ENCODE measurements around the gene NTRK2.
A peak's percentile ranks its signal among the peaks of the same experiment; 100 is the strongest.

Gene NTRK2

DNA sequence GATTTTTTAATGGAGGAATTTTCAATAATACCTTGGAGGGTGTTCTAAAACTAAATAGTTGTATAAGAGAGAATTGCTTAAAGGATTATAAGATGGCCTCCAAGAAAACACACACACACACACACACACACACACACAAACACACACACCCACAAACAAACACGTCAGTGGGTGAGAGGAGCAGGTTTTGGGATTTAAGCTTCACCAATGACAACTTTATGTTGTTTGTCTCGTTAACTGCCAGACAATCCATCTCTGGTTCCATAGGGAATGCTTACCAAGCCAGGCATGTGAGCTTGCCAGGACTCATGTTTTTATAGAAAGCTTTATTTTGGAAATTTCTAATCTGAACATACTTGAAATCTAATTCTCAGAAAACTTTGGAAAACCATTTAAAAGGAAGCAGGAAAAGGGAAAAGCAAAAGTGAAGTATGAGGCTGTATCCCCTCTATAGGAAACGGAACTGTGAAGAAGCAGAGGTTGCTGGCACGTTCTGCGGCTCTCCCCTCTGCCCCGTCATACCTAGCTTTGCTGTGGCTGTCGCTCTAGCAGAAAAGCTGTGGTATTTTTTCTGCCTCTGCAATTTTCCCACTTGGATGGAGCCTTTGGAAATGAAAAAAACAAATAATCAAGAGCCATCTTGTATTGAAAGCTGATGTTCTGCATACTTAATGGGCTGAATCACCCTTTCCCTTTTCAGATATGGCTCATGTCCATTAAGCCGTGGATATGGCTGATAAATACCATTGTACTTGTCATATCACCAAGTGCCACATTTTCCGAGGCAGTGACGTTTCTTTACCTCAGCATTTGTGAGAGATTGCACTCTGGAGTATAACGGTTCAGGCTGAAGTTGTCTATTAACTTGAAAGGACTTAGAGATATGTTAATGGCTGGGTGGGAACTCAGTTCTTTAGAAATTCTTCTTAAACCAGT is 112.7 kb downstream of the NTRK2 start:
- TF ChIP-seq, protein P1, sequence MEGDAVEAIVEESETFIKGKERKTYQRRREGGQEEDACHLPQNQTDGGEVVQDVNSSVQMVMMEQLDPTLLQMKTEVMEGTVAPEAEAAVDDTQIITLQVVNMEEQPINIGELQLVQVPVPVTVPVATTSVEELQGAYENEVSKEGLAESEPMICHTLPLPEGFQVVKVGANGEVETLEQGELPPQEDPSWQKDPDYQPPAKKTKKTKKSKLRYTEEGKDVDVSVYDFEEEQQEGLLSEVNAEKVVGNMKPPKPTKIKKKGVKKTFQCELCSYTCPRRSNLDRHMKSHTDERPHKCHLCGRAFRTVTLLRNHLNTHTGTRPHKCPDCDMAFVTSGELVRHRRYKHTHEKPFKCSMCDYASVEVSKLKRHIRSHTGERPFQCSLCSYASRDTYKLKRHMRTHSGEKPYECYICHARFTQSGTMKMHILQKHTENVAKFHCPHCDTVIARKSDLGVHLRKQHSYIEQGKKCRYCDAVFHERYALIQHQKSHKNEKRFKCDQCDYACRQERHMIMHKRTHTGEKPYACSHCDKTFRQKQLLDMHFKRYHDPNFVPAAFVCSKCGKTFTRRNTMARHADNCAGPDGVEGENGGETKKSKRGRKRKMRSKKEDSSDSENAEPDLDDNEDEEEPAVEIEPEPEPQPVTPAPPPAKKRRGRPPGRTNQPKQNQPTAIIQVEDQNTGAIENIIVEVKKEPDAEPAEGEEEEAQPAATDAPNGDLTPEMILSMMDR (IDR thresholded peaks at IDR 0.05; ENCODE audit: low read depth, low read length, missing control alignments) = no peak
- no peaks in the 10 kb centered on the region for H3K36me3 ChIP-seq (replicated peaks)
- no peaks in the 10 kb centered on the region for H3K27me3 ChIP-seq (replicated peaks)
- H3K4me3 ChIP-seq (ENCODE audit: low read depth, low read length) = no peak overlapping the region
- in situ Hi-C loops (cut with HindIII; ENCODE audit: low pct_ligation_motif_present, low sequenced_read_pairs) = no loop called here
- DNase-seq = peak; percentile 60
- H3K27ac ChIP-seq = no peak overlapping the region

DNA sequence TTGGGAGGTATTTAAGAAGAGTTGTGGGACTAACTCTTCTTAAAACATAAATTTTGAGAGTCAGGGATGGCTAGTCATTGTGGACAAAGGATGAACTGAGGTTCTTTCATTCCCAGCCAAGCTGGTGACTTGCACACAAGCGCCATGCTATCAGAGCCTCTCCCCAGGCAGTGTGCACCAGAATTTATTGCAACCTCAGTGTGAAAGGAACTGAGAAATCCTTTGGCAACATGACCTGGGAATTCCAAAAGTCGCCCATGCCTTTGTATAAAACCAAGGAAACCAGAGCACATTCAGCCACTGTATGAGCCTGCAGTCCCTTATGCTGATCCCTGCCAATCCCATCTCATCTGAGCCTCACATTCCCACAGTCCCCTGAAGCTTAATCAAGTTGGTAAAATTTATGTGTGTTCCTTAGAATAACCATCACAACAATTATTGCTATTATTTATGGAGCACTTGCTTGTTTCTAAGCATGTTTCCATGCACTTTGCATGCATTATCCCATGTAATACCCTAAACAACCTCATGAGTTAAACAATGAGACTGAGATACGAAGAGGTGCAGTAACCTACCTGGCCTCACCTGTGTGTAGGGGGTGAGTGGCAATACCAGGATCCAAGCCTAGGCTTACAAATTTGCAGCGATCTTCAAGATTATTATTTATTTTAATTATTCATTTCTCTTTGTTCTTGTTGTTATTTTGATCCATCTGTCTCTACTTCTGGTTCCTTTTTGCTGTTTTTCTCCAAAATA is 116.4 kb downstream of the NTRK2 start:
- TF ChIP-seq, protein P1 (IDR thresholded peaks at IDR 0.05; ENCODE audit: low read depth, low read length, missing control alignments) = no peak
- H3K4me3 ChIP-seq (ENCODE audit: low read depth, low read length) = no peak overlapping the region
- H3K27ac ChIP-seq = no peak overlapping the region
- no peaks in the 10 kb centered on the region for H3K27me3 ChIP-seq (replicated peaks)
- in situ Hi-C loops (cut with HindIII; ENCODE audit: low pct_ligation_motif_present, low sequenced_read_pairs) = no loop called here
- no peaks in the 10 kb centered on the region for H3K36me3 ChIP-seq (replicated peaks)
- DNase-seq = no peak

DNA sequence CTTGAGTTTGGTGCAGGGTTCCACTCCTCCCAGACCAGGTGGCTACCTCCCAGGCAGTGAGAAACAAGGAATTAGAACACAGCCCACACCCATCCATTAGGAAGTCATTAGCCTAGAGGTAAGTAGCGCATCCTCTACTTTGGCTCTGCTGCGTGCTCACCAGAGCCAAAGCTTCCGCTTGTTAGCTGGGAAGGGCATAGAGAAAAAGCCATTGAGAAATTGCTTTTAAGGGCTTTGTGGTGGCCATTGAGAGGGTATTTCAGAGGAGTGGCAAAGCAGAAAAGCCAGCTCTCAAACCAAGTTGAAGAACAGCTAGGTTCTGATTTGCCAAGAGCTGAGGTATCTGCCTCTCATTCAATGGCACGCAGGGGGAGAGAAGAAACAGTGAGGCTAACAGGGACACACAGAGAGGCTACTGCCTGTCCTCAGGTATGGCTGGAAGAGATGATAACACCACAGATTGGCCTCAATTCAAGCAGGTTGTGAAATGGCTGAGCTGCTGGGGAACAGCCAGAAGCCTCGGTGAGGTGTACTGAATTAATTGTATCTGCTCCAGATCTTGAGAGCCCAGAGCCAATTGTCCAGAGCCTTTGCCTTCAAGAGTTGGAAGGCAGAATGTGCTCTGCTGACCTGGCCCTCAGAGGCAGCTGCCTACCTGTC is 119.4 kb downstream of the NTRK2 start:
- Histone ChIP-seq H3K27me3 (replicated peaks) (no peaks in the 10 kb centered on the region), H3K36me3 (replicated peaks) (no peaks in the 10 kb centered on the region), H3K4me3 (ENCODE audit: low read depth, low read length) (no peak overlapping the region), H3K27ac (no peak overlapping the region)
- TF ChIP-seq, protein P1 (IDR thresholded peaks at IDR 0.05; ENCODE audit: low read depth, low read length, missing control alignments) = no peak
- no peak for DNase-seq
- in situ Hi-C loops (cut with HindIII; ENCODE audit: low pct_ligation_motif_present, low sequenced_read_pairs) = no loop called here

DNA sequence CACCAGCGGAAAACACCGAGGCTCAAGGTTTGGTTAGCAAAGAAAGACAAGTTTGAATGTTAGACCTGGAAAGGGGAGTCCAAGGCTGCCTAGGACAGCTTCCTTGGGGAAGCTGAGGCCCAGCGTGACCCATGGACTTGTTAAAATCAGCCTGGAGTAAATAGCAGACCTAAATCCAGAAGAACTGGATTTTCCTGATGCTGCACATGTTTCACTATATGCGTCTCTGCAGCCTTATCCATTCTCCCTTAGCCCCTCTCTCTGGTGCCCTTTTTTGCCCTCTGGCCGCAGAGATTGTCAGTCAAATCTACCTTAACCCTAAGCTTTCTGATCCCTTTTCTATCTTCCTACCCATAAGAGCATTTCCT is 119.9 kb downstream of the NTRK2 start:
- DNase-seq = no peak
- no peaks in the 10 kb centered on the region for H3K27me3 ChIP-seq (replicated peaks)
- no peak overlapping the region for H3K4me3 ChIP-seq (ENCODE audit: low read depth, low read length)
- TF ChIP-seq, protein P1 (IDR thresholded peaks at IDR 0.05; ENCODE audit: low read depth, low read length, missing control alignments) = no peak
- H3K36me3 ChIP-seq (replicated peaks) = no peaks in the 10 kb centered on the region
- H3K27ac ChIP-seq = no peak overlapping the region
- in situ Hi-C loops (cut with HindIII; ENCODE audit: low pct_ligation_motif_present, low sequenced_read_pairs) = no loop called here

DNA sequence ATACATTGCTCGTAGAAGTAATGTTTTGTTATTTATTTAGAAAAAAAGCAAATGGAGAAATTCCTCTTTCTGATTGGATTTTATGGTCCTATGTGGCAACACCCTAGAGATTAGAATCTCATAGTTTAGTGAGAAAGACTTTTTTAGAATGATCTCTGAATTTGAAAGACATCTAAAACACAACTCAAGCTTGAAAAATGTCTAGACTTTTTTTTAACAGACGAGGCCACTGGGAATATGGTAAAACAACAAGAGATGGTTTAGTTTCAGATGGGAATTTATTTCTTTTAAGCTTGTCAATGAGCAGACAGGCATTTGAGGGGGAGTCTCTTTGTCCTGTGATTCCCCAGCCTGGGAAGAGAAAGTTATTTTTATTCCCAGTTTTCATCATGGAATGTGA is 122.1 kb downstream of the NTRK2 start:
- DNase-seq = no peak
- Histone ChIP-seq H3K27ac (no peak overlapping the region), H3K27me3 (replicated peaks) (no peaks in the 10 kb centered on the region), H3K36me3 (replicated peaks) (no peaks in the 10 kb centered on the region), H3K4me3 (ENCODE audit: low read depth, low read length) (no peak overlapping the region)
- in situ Hi-C loops (cut with HindIII; ENCODE audit: low pct_ligation_motif_present, low sequenced_read_pairs) = no loop called here
- TF ChIP-seq, protein P1 (IDR thresholded peaks at IDR 0.05; ENCODE audit: low read depth, low read length, missing control alignments) = no peak
